ENCODE results near the gene SETD7.
"Not testable (repeated sequence)": the region's sequence is repeated elsewhere in the genome, so short reads cannot be mapped to it uniquely, and the experiment has no call there.

The SETD7 gene

GRCh38 chr4:139465922-139466321 is 90.1 kb downstream of the SETD7 start:
- TF ChIP-seq CTCF (IDR thresholded peaks at IDR 0.05; ENCODE audit: insufficient read depth, low read depth, low read length, missing control alignments): no peak
- no peak overlapping the region for H3K4me3 ChIP-seq (ENCODE audit: low read depth, low read length)
- DNase-seq (ENCODE audit: low read depth): no peak

GRCh38 chr4:139464512-139464911 is 91.5 kb downstream of the SETD7 start:
- H3K4me3 ChIP-seq (ENCODE audit: low read depth, low read length); DNase-seq (ENCODE audit: low read depth): not testable (repeated sequence)

DNA sequence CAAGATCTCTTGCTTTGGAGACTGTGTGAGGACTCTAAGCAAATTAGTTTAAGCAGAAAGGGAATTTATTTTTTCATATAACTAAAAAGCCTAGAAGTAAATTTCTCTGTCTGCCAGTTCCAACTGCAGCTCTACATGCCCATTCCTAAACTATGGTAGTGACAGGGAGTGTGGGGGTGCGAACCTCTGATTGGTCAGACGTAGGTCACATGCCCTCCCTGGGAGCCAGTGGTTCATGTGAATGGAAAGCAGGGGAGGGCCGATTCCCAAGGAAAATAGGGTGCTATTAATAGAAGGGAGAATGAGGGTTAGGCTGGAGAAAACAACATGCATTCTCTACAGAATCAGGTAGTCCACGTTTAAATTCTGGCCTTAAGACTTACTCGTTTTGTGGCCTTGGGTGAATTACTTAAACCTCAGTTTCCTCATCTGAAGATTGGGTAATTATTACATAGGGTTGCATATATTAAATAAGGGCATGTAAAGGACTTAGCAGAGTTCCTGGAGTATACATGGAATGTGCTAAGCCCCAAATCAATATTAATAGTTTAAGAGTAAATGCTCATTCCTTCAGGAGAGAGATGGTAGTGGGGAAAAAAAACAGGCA is 94.9 kb downstream of the SETD7 start:
- no peak overlapping the region for H3K4me3 ChIP-seq (ENCODE audit: low read depth, low read length)

GRCh38 chr4:139460565-139460964 is 95.5 kb downstream of the SETD7 start:
- no peak overlapping the region for H3K4me3 ChIP-seq (ENCODE audit: low read depth, low read length)
- DNase-seq (ENCODE audit: low read depth): no peak
- TF ChIP-seq CTCF (IDR thresholded peaks at IDR 0.05; ENCODE audit: insufficient read depth, low read depth, low read length, missing control alignments): no peak

More for the DNA sequence above, 94.9 kb downstream of the SETD7 start:
- DNase-seq (ENCODE audit: low read depth): no peak
- no peak for TF ChIP-seq CTCF (IDR thresholded peaks at IDR 0.05; ENCODE audit: insufficient read depth, low read depth, low read length, missing control alignments)

GRCh38 chr4:139458999-139459398 is 97.0 kb downstream of the SETD7 start:
- no peak for DNase-seq (ENCODE audit: low read depth)
- TF ChIP-seq CTCF (IDR thresholded peaks at IDR 0.05; ENCODE audit: insufficient read depth, low read depth, low read length, missing control alignments): no peak
- H3K4me3 ChIP-seq (ENCODE audit: low read depth, low read length): no peak overlapping the region

DNA sequence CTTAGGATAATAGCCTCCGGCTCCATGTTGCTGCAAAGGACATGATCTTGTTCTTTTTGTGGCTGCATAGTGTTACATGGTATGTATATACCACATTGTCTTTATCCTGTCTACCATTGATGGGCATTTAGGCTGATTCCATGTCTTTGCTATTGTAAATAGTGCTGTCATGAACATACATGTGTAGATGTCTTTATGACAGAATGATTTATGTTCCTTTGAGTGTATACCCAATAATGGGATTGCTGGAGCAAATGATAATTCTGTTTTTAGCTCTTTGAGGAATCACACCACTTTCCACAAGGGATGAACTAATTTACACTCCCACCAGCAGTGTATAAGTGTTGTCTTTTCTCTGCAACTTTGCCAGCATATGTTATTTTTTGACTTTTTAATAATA is 97.5 kb downstream of the SETD7 start:
- no peak for TF ChIP-seq CTCF (IDR thresholded peaks at IDR 0.05; ENCODE audit: insufficient read depth, low read depth, low read length, missing control alignments)
- no peak for DNase-seq (ENCODE audit: low read depth)
- H3K4me3 ChIP-seq (ENCODE audit: low read depth, low read length): no peak overlapping the region

GRCh38 chr4:139457318-139457717 is 98.7 kb downstream of the SETD7 start:
- no peak for DNase-seq (ENCODE audit: low read depth)
- no peak for TF ChIP-seq CTCF (IDR thresholded peaks at IDR 0.05; ENCODE audit: insufficient read depth, low read depth, low read length, missing control alignments)
- H3K4me3 ChIP-seq (ENCODE audit: low read depth, low read length): no peak overlapping the region

Measured in GM12865 (cell line).